ENCODE results near the gene SUPT6H.
"Not testable (repeated sequence)": the region's sequence is repeated elsewhere in the genome, so short reads cannot be mapped to it uniquely, and the experiment has no call there.

- TF ChIP-seq, protein P1, sequence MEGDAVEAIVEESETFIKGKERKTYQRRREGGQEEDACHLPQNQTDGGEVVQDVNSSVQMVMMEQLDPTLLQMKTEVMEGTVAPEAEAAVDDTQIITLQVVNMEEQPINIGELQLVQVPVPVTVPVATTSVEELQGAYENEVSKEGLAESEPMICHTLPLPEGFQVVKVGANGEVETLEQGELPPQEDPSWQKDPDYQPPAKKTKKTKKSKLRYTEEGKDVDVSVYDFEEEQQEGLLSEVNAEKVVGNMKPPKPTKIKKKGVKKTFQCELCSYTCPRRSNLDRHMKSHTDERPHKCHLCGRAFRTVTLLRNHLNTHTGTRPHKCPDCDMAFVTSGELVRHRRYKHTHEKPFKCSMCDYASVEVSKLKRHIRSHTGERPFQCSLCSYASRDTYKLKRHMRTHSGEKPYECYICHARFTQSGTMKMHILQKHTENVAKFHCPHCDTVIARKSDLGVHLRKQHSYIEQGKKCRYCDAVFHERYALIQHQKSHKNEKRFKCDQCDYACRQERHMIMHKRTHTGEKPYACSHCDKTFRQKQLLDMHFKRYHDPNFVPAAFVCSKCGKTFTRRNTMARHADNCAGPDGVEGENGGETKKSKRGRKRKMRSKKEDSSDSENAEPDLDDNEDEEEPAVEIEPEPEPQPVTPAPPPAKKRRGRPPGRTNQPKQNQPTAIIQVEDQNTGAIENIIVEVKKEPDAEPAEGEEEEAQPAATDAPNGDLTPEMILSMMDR (IDR thresholded peaks at IDR 0.05): not testable (repeated sequence)
- TF ChIP-seq EZH2phosphoT487, EZH2 (IDR thresholded peaks at IDR 0.05): not testable (repeated sequence)
Observed at GRCh38 chr17:28658766-28659496, 3.1 kb upstream of the SUPT6H start.

Measured in neural progenitor cell (in vitro differentiated cells).